Measurements from ENCODE around the gene PDZRN3. TPM values are rescaled to one million over a fixed set of nuclear protein-coding genes. Genes with fewer than 3 reads are reported as not detected.

Gene PDZRN3
- total RNA-seq, 1 donor from 2014 or later: not detected

DNA sequence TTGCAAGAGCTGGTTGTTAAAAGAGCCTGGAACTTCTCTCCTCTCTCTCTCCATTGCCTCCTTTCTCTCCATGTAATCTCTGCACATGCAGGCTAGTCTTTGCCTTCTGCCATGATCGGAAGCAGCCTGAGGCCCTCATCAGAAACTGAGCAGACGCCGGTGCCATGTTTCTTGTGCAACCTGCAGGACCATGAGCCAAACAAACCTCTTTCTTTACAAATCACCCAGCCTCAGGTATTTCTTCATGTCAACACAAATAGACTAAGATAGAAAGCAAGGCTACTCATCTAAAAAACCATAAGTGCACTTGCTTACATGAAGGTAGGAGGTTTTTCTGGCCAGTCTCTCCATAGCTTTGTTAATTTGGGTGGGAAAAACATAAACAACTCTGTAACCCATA is 8.7 kb downstream of the PDZRN3 start:
- no peak for DNase-seq (ENCODE audit: low spot score)
- no peaks in the 10 kb centered on the region for H3K27me3 Mint-ChIP-seq (ENCODE audit: insufficient read depth)
- no peaks in the 10 kb centered on the region for H3K36me3 Mint-ChIP-seq (ENCODE audit: low read depth)
- intact Hi-C loops (cut with micrococcal nuclease): no loop called here
- no peak overlapping the region for H3K4me3 Mint-ChIP-seq
- no peaks in the 10 kb centered on the region for H3K9me3 Mint-ChIP-seq
- H3K27ac Mint-ChIP-seq: no peak overlapping the region
- H3K4me1 Mint-ChIP-seq (ENCODE audit: low read depth): no peaks in the 10 kb centered on the region

DNA sequence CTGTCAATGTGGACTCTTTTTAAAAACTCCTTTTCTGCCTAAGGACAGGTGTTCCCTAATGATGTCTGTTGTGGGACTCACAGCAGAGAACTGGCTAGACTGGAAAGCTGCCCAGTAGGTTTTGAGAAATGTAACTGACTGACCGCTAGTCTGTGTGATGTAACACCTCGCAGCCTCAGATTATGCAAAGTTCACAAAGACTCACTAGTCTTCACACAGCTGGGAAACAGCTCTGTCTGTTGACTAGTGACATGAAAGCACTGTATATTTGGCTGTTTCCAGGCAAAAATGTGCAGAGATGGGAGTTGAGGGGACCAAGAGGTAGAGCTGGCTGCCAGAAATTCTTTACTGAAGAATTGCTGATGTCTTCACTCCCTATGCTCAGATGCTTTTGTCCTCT is 10.3 kb downstream of the PDZRN3 start:
- H3K9me3 Mint-ChIP-seq: no peaks in the 10 kb centered on the region
- H3K4me3 Mint-ChIP-seq: no peak overlapping the region
- DNase-seq (ENCODE audit: low spot score): no peak
- no peak overlapping the region for H3K27ac Mint-ChIP-seq
- H3K36me3 Mint-ChIP-seq (ENCODE audit: low read depth): no peaks in the 10 kb centered on the region
- H3K27me3 Mint-ChIP-seq (ENCODE audit: insufficient read depth): no peaks in the 10 kb centered on the region
- no peaks in the 10 kb centered on the region for H3K4me1 Mint-ChIP-seq (ENCODE audit: low read depth)
- intact Hi-C loops (cut with micrococcal nuclease): no loop called here

GRCh38 chr3:73611176-73611575 is 13.6 kb downstream of the PDZRN3 start:
- no peak overlapping the region for H3K27ac Mint-ChIP-seq
- no peaks in the 10 kb centered on the region for H3K9me3 Mint-ChIP-seq
- intact Hi-C loops (cut with micrococcal nuclease): no loop called here
- DNase-seq (ENCODE audit: low spot score): no peak
- H3K36me3 Mint-ChIP-seq (ENCODE audit: low read depth): no peaks in the 10 kb centered on the region
- no peaks in the 10 kb centered on the region for H3K4me1 Mint-ChIP-seq (ENCODE audit: low read depth)
- H3K4me3 Mint-ChIP-seq: no peak overlapping the region
- peaks cover 2% of the 10 kb centered on the region for H3K27me3 Mint-ChIP-seq (ENCODE audit: insufficient read depth)

GRCh38 chr3:73610493-73610892 is 14.2 kb downstream of the PDZRN3 start:
- intact Hi-C loops (cut with micrococcal nuclease): no loop called here

DNA sequence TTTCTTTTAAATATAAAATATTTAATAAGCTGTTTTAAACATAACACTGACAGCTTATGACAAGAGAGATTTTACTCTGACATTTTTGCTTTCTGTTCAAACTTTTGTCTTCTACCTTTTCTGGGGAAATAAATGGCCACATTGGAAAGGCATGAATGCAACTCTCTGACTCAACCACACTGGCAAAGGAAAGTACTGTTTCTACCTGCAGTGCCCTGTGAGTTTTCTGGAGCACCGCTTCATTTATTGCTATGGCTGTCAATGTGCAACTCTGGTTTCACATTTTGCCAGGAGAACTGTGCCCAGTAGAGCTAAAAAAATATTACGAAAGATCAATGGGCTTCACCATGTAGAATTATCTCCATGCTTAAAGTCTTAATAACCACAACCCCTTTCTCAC is 15.1 kb downstream of the PDZRN3 start:
- no peaks in the 10 kb centered on the region for H3K4me1 Mint-ChIP-seq (ENCODE audit: low read depth)
- no peak overlapping the region for H3K27ac Mint-ChIP-seq
- DNase-seq (ENCODE audit: low spot score): no peak
- H3K9me3 Mint-ChIP-seq: no peaks in the 10 kb centered on the region
- no peak overlapping the region for H3K4me3 Mint-ChIP-seq
- no peaks in the 10 kb centered on the region for H3K36me3 Mint-ChIP-seq (ENCODE audit: low read depth)
- intact Hi-C loops (cut with micrococcal nuclease): loop anchor here (5.0 kb wide), 1 partner anchor 413 kb away; no protein-coding TSS in a partner anchor
- H3K27me3 Mint-ChIP-seq (ENCODE audit: insufficient read depth): peaks cover 2% of the 10 kb centered on the region

More at GRCh38 chr3:73610493-73610892, 14.2 kb downstream of the PDZRN3 start:
- peaks cover 2% of the 10 kb centered on the region for H3K27me3 Mint-ChIP-seq (ENCODE audit: insufficient read depth)
- H3K36me3 Mint-ChIP-seq (ENCODE audit: low read depth): no peaks in the 10 kb centered on the region
- H3K4me1 Mint-ChIP-seq (ENCODE audit: low read depth): no peaks in the 10 kb centered on the region
- no peak overlapping the region for H3K27ac Mint-ChIP-seq
- no peak overlapping the region for H3K4me3 Mint-ChIP-seq
- no peak for DNase-seq (ENCODE audit: low spot score)
- no peaks in the 10 kb centered on the region for H3K9me3 Mint-ChIP-seq

DNA sequence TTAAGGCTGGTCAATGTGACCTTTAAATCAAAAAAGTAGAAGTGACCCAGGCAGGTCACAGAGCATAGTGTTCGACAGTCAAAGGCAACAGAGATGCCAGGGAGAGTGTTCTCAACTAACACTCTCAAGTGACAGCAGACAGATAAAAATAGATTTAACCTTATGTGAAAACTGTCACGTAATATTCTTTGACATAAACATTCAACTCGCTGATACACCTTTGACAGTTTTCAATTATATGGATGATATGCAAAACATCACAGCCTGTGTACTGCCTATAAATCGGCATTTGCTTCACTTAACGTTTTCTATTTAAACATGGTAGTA is 15.5 kb downstream of the PDZRN3 start:
- Mint-ChIP-seq H3K36me3 (ENCODE audit: low read depth) (no peaks in the 10 kb centered on the region), H3K27ac (no peak overlapping the region), H3K4me3 (no peak overlapping the region), H3K4me1 (ENCODE audit: low read depth) (no peaks in the 10 kb centered on the region), H3K9me3 (no peaks in the 10 kb centered on the region), H3K27me3 (ENCODE audit: insufficient read depth) (peaks cover 2% of the 10 kb centered on the region)
- DNase-seq (ENCODE audit: low spot score): no peak
- intact Hi-C loops (cut with micrococcal nuclease): loop anchor here (5.0 kb wide), 1 partner anchor 413 kb away; no protein-coding TSS in a partner anchor

- Mint-ChIP-seq H3K9me3 (no peaks in the 10 kb centered on the region), H3K27me3 (ENCODE audit: insufficient read depth) (peaks cover 2% of the 10 kb centered on the region), H3K4me3 (no peak overlapping the region), H3K4me1 (ENCODE audit: low read depth) (no peaks in the 10 kb centered on the region), H3K27ac (no peak overlapping the region), H3K36me3 (ENCODE audit: low read depth) (no peaks in the 10 kb centered on the region)
- DNase-seq (ENCODE audit: low spot score): no peak
- intact Hi-C loops (cut with micrococcal nuclease): loop anchor here (5.0 kb wide), 1 partner anchor 414 kb away; no protein-coding TSS in a partner anchor
Observed at GRCh38 chr3:73608456-73609314, 16.1 kb downstream of the PDZRN3 start.

- H3K27ac Mint-ChIP-seq: no peak overlapping the region
- intact Hi-C loops (cut with micrococcal nuclease): loop anchor here (5.0 kb wide), 1 partner anchor 416 kb away; no protein-coding TSS in a partner anchor
- H3K9me3 Mint-ChIP-seq: no peaks in the 10 kb centered on the region
- H3K4me1 Mint-ChIP-seq (ENCODE audit: low read depth): no peaks in the 10 kb centered on the region
- H3K27me3 Mint-ChIP-seq (ENCODE audit: insufficient read depth): peaks cover 2% of the 10 kb centered on the region
- DNase-seq (ENCODE audit: low spot score): no peak
- H3K4me3 Mint-ChIP-seq: no peak overlapping the region
- H3K36me3 Mint-ChIP-seq (ENCODE audit: low read depth): no peaks in the 10 kb centered on the region
Observed at GRCh38 chr3:73605861-73606260, 18.9 kb downstream of the PDZRN3 start.

DNA sequence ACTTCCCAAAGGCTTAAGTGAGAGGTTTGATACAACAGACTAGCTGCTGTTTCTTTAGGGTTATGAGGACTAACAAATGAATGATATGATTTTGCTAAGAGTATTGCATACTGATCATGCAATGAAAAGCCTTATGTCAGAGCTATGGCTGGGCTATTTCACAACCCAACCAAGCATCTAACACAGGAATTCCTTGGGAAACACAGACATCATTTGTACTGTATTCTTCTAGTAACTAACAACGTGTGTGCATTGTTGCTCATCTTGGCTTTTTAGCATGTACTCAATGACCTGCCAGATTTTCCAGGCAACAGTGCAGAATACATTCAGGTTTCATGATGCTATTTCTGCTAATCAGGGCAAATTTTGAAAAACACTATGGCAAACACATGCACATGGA is 19.3 kb downstream of the PDZRN3 start:
- no peak for DNase-seq (ENCODE audit: low spot score)
- Mint-ChIP-seq H3K4me1 (ENCODE audit: low read depth) (no peaks in the 10 kb centered on the region), H3K27ac (no peak overlapping the region), H3K36me3 (ENCODE audit: low read depth) (no peaks in the 10 kb centered on the region), H3K4me3 (no peak overlapping the region), H3K27me3 (ENCODE audit: insufficient read depth) (peaks cover 2% of the 10 kb centered on the region), H3K9me3 (no peaks in the 10 kb centered on the region)
- intact Hi-C loops (cut with micrococcal nuclease): loop anchor here (5.0 kb wide), 1 partner anchor 417 kb away; no protein-coding TSS in a partner anchor

- Mint-ChIP-seq H3K27ac (no peak overlapping the region), H3K9me3 (no peaks in the 10 kb centered on the region), H3K36me3 (ENCODE audit: low read depth) (no peaks in the 10 kb centered on the region), H3K4me1 (ENCODE audit: low read depth) (no peaks in the 10 kb centered on the region), H3K4me3 (no peak overlapping the region), H3K27me3 (ENCODE audit: insufficient read depth) (peaks cover 2% of the 10 kb centered on the region)
- intact Hi-C loops (cut with micrococcal nuclease): no loop called here
- DNase-seq (ENCODE audit: low spot score): no peak
Observed at GRCh38 chr3:73604451-73604850, 20.3 kb downstream of the PDZRN3 start.

DNA sequence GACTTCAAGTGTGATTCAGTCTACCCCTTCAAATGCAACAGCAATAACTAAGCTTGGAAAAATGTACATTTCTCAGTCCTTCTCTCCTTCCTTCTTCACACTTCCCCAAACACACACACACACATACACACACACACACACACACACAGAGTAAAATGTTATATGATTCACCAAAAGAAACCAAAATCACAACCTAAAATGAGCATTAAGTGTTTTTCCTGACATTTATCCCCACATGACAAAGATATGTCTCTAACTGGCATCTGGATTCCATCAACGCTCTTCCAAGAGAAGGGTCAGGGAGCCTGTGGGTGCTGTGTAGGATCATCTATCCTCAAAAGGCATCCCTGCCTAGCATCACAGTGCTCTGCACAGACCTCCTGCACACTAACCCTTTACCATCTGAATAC is 21.0 kb downstream of the PDZRN3 start:
- DNase-seq (ENCODE audit: low spot score): no peak
- no peaks in the 10 kb centered on the region for H3K36me3 Mint-ChIP-seq (ENCODE audit: low read depth)

DNA sequence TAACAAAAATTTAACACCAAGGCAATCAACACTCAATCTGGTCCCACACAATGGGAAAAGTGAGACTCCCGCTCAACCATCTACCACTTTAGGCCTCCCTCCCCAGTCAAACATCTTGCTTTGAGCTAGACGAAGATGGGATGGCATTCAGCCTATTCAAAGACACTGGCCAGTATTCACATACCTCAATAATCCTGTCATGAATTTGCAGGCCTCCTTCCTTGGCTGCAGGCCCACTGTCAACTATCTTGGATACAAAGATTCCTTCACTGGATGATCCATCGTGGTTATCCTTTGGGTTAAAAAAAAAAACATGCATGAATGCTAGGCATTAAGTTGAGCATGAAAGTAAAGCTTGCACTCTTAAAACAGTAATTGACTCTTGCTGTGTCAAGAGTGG is 22.6 kb downstream of the PDZRN3 start:
- no peaks in the 10 kb centered on the region for H3K36me3 Mint-ChIP-seq (ENCODE audit: low read depth)
- H3K27me3 Mint-ChIP-seq (ENCODE audit: insufficient read depth): no peaks in the 10 kb centered on the region
- no peaks in the 10 kb centered on the region for H3K4me1 Mint-ChIP-seq (ENCODE audit: low read depth)
- no peaks in the 10 kb centered on the region for H3K9me3 Mint-ChIP-seq
- H3K27ac Mint-ChIP-seq: no peak overlapping the region
- intact Hi-C loops (cut with micrococcal nuclease): no loop called here
- H3K4me3 Mint-ChIP-seq: no peak overlapping the region
- no peak for DNase-seq (ENCODE audit: low spot score)

More for the DNA sequence above, 21.0 kb downstream of the PDZRN3 start:
- no peaks in the 10 kb centered on the region for H3K9me3 Mint-ChIP-seq
- no peaks in the 10 kb centered on the region for H3K4me1 Mint-ChIP-seq (ENCODE audit: low read depth)
- no peaks in the 10 kb centered on the region for H3K27me3 Mint-ChIP-seq (ENCODE audit: insufficient read depth)
- H3K4me3 Mint-ChIP-seq: no peak overlapping the region
- no peak overlapping the region for H3K27ac Mint-ChIP-seq
- intact Hi-C loops (cut with micrococcal nuclease): no loop called here

DNA sequence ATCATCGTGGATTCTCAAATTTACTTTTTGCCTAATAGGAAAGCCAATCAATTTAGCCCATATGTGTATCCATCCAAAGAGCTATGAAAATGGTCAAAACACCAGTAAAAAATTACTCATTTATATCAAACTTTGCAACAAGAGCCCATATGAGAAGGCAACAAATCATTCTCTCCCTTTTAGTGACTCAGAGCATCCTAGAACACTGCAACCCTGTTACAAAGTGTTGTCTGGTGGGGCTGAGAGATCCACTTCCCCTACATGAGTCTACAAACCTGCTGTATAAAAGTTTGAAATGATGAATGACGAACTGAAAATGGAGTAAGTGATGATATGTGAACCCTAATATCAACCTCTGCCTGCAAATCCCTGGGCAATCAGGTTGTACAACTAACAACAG is 23.3 kb downstream of the PDZRN3 start:
- Mint-ChIP-seq H3K27me3 (ENCODE audit: insufficient read depth) (no peaks in the 10 kb centered on the region), H3K27ac (no peak overlapping the region), H3K36me3 (ENCODE audit: low read depth) (no peaks in the 10 kb centered on the region), H3K9me3 (no peaks in the 10 kb centered on the region), H3K4me1 (ENCODE audit: low read depth) (no peaks in the 10 kb centered on the region), H3K4me3 (no peak overlapping the region)
- intact Hi-C loops (cut with micrococcal nuclease): no loop called here
- no peak for DNase-seq (ENCODE audit: low spot score)

All from activated T-helper 1 cell treated with anti-CD3 and anti-CD28 coated beads, Interleukin-12 subunit alpha, Interleukin-12 subunit beta, Interleukin-2, Interleukin-4 antibody, amounts not matched to agents 30 ng/mL and 10 ng/mL and 1 ng/mL, durations not matched to agents 14 hours and 24 hours and 36 hours (primary cell).